Endothelial cell of umbilical vein (primary cell): Measurements from ENCODE around the gene SHCBP1L. TPM values are rescaled to one million over a fixed set of nuclear protein-coding genes. Genes with fewer than 3 reads are reported as not detected.

Source experiments
- BruUV-seq: library from RNA; stranded (reverse); fragments of 400-500 nt; replicated peaks from 2 replicates; lab custom pipeline; 2021; lab: Mats Ljungman, UMichigan
- CTCF ChIA-PET: fragments of 300-600, 350-600 bp; sonication (Branson Sonifier 250); formaldehyde crosslinking; loops from one replicate; lab custom pipeline; 2021; ENCODE audit warnings: antibody characterized with exemption, inconsistent platforms; lab: Charles Lee
- POLR2A ChIA-PET: fragments of 300-600, 350-600 bp; sonication (Branson Sonifier 250); formaldehyde crosslinking; loops from one replicate; lab custom pipeline; 2021; ENCODE audit warnings: antibody characterized with exemption, inconsistent platforms; lab: Charles Lee
- DNase-seq: peaks from one replicate; pipeline ENCODE4 v3.0.0-alpha.2; 2011; ENCODE audit warnings: low read depth, low spot score
- FAIRE-seq: peaks from 2 replicates; lab custom pipeline; 2011; peaks lifted over from hg19 to GRCh38; lab: Jason Lieb, UNC
- H2AFZ ChIP-seq: 2 replicates; pipeline ENCODE4 v1.6.0; 2012; ENCODE audit warnings: low read depth, low read length, control low read depth, inconsistent platforms
- H3K27ac ChIP-seq: 2 replicates; pipeline ENCODE4 v1.5.1; 2011; ENCODE audit warnings: low read depth, mild to moderate bottlenecking, control low read depth, low read length, moderate library complexity; ENCODE audit not compliant: insufficient read depth
- H3K27me3 ChIP-seq, 2 experiments: 2 replicates each; pipeline versions ENCODE4 v1.6.0 to v1.6.1; 2011; ENCODE audit warnings: low read length in 2 of 2, mixed read lengths in 1 of 2; ENCODE audit not compliant: control insufficient read depth in 2 of 2, insufficient read depth in 2 of 2
- H3K36me3 ChIP-seq, 2 experiments: 2 replicates in 1 of 2; 3 replicates in 1 of 2; pipeline ENCODE4 v1.5.1; 2011; ENCODE audit warnings: low read length in 2 of 2, mild to moderate bottlenecking in 1 of 2, moderate library complexity in 1 of 2; ENCODE audit not compliant: control insufficient read depth in 2 of 2, insufficient read depth in 2 of 2; ENCODE audit errors: extremely low read depth in 1 of 2
- H3K4me1 ChIP-seq: 3 replicates; pipeline ENCODE4 v1.5.1; 2011; ENCODE audit warnings: mild to moderate bottlenecking, low read length; ENCODE audit not compliant: control insufficient read depth, insufficient read depth; ENCODE audit errors: extremely low read depth
- H3K4me2 ChIP-seq: 2 replicates; pipeline ENCODE4 v1.6.1; 2011; ENCODE audit warnings: low read length, control low read depth, mixed read lengths; ENCODE audit not compliant: insufficient read depth
- H3K4me3 ChIP-seq, 3 experiments: fragments of 200-600 bp in 1 of 3; sonication (generic), shearing (Covaris generic) in 1 of 3; replicated peaks in 1 of 3; 2 replicates each; pipeline ENCODE4 v1.5.1; 2011 to 2016; ENCODE audit warnings: control low read depth in 3 of 3, low read length in 3 of 3, mild to moderate bottlenecking in 2 of 3, inconsistent platforms in 1 of 3, low read depth in 1 of 3, moderate library complexity in 1 of 3; ENCODE audit not compliant: insufficient read depth in 1 of 3
- H3K79me2 ChIP-seq: 2 replicates; pipeline ENCODE4 v1.6.0; 2012; ENCODE audit warnings: low read length, inconsistent platforms; ENCODE audit not compliant: control insufficient read depth, insufficient read depth
- H3K9ac ChIP-seq: replicated peaks from 2 replicates; pipeline ENCODE3; 2011; ENCODE audit warnings: low read length, control low read depth; ENCODE audit not compliant: insufficient read depth; ENCODE audit errors: extremely low read depth
- H3K9me1 ChIP-seq: replicated peaks from 3 replicates; pipeline ENCODE4 v1.6.0; 2011; ENCODE audit warnings: mild to moderate bottlenecking, low read length; ENCODE audit not compliant: control insufficient read depth, insufficient read depth; ENCODE audit errors: extremely low read depth
- H3K9me3 ChIP-seq: replicated peaks from 2 replicates; pipeline ENCODE4 v1.5.1; 2012; ENCODE audit warnings: low read length, inconsistent platforms; ENCODE audit not compliant: control insufficient read depth, insufficient read depth
- H4K20me1 ChIP-seq: replicated peaks from 2 replicates; pipeline ENCODE3; 2011; ENCODE audit warnings: mild to moderate bottlenecking, low read length; ENCODE audit not compliant: control insufficient read depth, insufficient read depth; ENCODE audit errors: extremely low read depth
- EZH2 ChIP-seq: IDR thresholded peaks from 2 replicates; pipeline ENCODE4 v1.6.1; 2012; ENCODE audit warnings: borderline replicate concordance, low read depth, mild to moderate bottlenecking, moderate library complexity, low read length, inconsistent platforms; ENCODE audit not compliant: severe bottlenecking
- FOS ChIP-seq: IDR thresholded peaks from 2 replicates; pipeline ENCODE4 v1.6.1; 2011; ENCODE audit warnings: mild to moderate bottlenecking, low read length, moderate library complexity, borderline replicate concordance; ENCODE audit not compliant: insufficient read depth
- POLR2A ChIP-seq: IDR thresholded peaks from 2 replicates; pipeline ENCODE4 v1.6.1; 2012; ENCODE audit warnings: low read depth, mild to moderate bottlenecking, control low read depth, low read length
- POLR2AphosphoS5 ChIP-seq: IDR thresholded peaks from 2 replicates; pipeline ENCODE4 v1.6.1; 2012; ENCODE audit warnings: low read depth, mild to moderate bottlenecking, control low read depth, low read length, moderate library complexity; ENCODE audit not compliant: insufficient read depth
- dilution Hi-C: fragments of 300-500 bp; cut with MboI; formaldehyde crosslinking; loops from one replicate; pipeline ENCODE4 v1.15.0; 2019; ENCODE audit warnings: low sequenced_read_pairs; ENCODE audit not compliant: extremely low pct_ligation_motif_present
- intact Hi-C: fragments of 100-400 bp; cut with micrococcal nuclease; formaldehyde crosslinking; loops from one replicate; pipeline ENCODE4 v1.10.0; 2022
- polyA plus RNA-seq, 4 experiments: library from polyadenylated mRNA; depleted of rRNA in 3 of 4; stranded (reverse) in 3 of 4; unstranded in 1 of 4; fragments of >200 nt; gene quantifications; 2 replicates each; pipeline versions ENCODE4 v1.2.1 to v1.2.3, GENCODE V29; 2011 to 2012; ENCODE audit warnings: missing spikeins in 1 of 4
- total RNA-seq: library from RNA; stranded (reverse); gene quantifications from 2 replicates; pipeline ENCODE4 v1.2.3, GENCODE V29; 2021
- TF ChIP-seq, protein P1 (sequence below), 2 donors: IDR thresholded peaks; 1 replicate in 1 of 2; 2 replicates in 1 of 2; pipeline ENCODE4 v1.5.1; 2011; ENCODE audit warnings: low read length in 2 of 2, mild to moderate bottlenecking in 2 of 2, moderate library complexity in 2 of 2, control low read depth in 1 of 2, inconsistent platforms in 1 of 2, low read depth in 1 of 2; ENCODE audit not compliant: insufficient read depth in 1 of 2; ENCODE audit errors: extremely low read depth in 1 of 2
- TF ChIP-seq, protein P2 (sequence below): IDR thresholded peaks from 2 replicates; pipeline ENCODE4 v1.6.1; 2011; ENCODE audit not compliant: insufficient read depth, insufficient read length

SHCBP1L gene
- total and polyA plus RNA-seq, 2 donors (not counting 3 experiments of a cell fraction or from before 2014, with no cell fraction given): not detected

DNA sequence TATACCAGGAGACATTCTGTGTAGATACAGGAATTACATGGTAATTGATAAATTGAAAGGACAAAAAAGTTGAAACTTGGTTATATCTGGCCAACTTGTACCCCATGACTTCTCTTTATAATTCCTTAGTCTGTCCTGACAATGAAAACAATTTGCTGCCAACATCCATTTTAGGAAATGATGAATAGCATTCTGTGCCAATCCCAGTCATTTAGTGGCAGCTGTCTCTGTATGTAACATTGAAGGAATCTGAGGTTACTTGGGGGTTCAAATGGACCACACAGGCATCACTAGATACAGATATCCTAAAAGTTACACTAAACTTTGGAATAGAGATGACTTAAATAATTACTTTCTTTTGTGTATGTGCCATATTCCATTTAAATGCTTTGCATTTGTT, 75.6 kb downstream of the SHCBP1L start:
- Histone ChIP-seq H3K36me3 (peaks cover 41 to 75% of the 10 kb centered on the region in 2 experiments), H4K20me1 (peaks cover 3% of the 10 kb centered on the region), H3K4me1 (no peaks in the 10 kb centered on the region), H2AFZ (no peak overlapping the region), H3K27me3 (no peaks in the 10 kb centered on the region), H3K9me1 (no peaks in the 10 kb centered on the region), H3K4me3 (no peak overlapping the region), H3K4me2 (no peak overlapping the region), H3K79me2 (peaks cover 9% of the 10 kb centered on the region), H3K27ac (no peak overlapping the region), H3K9me3 (no peaks in the 10 kb centered on the region), H3K9ac (no peak overlapping the region)
- dilution Hi-C loops: no loop called here
- ChIA-PET POLR2A (no interaction called here), CTCF (no interaction called here)
- intact Hi-C loops: no loop called here
- TF ChIP-seq FOS (no peak), POLR2A (no peak), EZH2 (no peak), POLR2AphosphoS5 (no peak)
- TF ChIP-seq, protein P1, sequence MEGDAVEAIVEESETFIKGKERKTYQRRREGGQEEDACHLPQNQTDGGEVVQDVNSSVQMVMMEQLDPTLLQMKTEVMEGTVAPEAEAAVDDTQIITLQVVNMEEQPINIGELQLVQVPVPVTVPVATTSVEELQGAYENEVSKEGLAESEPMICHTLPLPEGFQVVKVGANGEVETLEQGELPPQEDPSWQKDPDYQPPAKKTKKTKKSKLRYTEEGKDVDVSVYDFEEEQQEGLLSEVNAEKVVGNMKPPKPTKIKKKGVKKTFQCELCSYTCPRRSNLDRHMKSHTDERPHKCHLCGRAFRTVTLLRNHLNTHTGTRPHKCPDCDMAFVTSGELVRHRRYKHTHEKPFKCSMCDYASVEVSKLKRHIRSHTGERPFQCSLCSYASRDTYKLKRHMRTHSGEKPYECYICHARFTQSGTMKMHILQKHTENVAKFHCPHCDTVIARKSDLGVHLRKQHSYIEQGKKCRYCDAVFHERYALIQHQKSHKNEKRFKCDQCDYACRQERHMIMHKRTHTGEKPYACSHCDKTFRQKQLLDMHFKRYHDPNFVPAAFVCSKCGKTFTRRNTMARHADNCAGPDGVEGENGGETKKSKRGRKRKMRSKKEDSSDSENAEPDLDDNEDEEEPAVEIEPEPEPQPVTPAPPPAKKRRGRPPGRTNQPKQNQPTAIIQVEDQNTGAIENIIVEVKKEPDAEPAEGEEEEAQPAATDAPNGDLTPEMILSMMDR (IDR thresholded peaks at IDR 0.05; ENCODE audit: extremely low read depth in 1 of 2, insufficient read depth in 1 of 2, low read depth in 1 of 2, low read length in 2 of 2): no peak
- TF ChIP-seq, protein P2, sequence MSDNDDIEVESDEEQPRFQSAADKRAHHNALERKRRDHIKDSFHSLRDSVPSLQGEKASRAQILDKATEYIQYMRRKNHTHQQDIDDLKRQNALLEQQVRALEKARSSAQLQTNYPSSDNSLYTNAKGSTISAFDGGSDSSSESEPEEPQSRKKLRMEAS: no peak
- no peak for FAIRE-seq
- BruUV-seq: no TSS peak
- no peak for DNase-seq
